ENCODE measurements around the gene OLFML3. TPM values are rescaled to one million over a fixed set of nuclear protein-coding genes. Genes with fewer than 3 reads are reported as not detected.

OLFML3 gene
- total and polyA plus RNA-seq, 2 of the 8 experiments (the other 6 are each of a cell fraction or from before 2014, with no cell fraction given): 56.0 to 72.3 TPM

DNA sequence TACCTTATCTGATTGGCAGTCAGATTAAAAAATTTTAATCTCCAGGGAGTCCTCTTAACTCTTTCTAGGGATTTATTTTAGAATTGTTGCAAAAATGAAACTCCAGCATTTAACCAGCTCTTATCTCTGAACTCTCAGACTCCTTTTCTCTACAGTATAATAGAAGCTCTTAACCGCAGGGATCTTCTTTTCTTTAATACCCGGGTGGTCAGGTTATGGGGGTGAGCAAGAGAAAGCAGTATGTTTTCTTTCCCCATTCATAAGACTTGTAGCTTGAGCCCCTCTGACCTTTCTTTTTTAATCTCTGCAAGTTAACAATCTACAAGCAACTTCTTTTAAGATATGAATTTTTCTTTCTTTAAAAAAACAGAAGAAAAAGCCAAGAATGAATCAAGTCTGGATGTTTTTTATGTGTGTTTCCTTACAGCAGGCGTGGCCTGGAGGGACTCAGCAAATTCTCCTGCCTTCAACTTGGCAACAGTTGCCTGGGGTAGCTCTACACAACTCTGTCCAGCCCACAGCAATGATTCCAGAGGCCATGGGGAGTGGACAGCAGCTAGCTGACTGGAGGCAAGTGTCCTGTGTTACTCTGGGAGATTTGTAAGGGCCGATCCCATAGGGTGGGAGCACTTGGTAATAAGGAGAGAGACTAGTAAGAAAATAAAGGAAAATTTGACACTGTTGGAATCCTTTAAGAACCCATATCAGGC, 13.4 kb upstream of the OLFML3 start (continued):
- TF ChIP-seq, protein P1, sequence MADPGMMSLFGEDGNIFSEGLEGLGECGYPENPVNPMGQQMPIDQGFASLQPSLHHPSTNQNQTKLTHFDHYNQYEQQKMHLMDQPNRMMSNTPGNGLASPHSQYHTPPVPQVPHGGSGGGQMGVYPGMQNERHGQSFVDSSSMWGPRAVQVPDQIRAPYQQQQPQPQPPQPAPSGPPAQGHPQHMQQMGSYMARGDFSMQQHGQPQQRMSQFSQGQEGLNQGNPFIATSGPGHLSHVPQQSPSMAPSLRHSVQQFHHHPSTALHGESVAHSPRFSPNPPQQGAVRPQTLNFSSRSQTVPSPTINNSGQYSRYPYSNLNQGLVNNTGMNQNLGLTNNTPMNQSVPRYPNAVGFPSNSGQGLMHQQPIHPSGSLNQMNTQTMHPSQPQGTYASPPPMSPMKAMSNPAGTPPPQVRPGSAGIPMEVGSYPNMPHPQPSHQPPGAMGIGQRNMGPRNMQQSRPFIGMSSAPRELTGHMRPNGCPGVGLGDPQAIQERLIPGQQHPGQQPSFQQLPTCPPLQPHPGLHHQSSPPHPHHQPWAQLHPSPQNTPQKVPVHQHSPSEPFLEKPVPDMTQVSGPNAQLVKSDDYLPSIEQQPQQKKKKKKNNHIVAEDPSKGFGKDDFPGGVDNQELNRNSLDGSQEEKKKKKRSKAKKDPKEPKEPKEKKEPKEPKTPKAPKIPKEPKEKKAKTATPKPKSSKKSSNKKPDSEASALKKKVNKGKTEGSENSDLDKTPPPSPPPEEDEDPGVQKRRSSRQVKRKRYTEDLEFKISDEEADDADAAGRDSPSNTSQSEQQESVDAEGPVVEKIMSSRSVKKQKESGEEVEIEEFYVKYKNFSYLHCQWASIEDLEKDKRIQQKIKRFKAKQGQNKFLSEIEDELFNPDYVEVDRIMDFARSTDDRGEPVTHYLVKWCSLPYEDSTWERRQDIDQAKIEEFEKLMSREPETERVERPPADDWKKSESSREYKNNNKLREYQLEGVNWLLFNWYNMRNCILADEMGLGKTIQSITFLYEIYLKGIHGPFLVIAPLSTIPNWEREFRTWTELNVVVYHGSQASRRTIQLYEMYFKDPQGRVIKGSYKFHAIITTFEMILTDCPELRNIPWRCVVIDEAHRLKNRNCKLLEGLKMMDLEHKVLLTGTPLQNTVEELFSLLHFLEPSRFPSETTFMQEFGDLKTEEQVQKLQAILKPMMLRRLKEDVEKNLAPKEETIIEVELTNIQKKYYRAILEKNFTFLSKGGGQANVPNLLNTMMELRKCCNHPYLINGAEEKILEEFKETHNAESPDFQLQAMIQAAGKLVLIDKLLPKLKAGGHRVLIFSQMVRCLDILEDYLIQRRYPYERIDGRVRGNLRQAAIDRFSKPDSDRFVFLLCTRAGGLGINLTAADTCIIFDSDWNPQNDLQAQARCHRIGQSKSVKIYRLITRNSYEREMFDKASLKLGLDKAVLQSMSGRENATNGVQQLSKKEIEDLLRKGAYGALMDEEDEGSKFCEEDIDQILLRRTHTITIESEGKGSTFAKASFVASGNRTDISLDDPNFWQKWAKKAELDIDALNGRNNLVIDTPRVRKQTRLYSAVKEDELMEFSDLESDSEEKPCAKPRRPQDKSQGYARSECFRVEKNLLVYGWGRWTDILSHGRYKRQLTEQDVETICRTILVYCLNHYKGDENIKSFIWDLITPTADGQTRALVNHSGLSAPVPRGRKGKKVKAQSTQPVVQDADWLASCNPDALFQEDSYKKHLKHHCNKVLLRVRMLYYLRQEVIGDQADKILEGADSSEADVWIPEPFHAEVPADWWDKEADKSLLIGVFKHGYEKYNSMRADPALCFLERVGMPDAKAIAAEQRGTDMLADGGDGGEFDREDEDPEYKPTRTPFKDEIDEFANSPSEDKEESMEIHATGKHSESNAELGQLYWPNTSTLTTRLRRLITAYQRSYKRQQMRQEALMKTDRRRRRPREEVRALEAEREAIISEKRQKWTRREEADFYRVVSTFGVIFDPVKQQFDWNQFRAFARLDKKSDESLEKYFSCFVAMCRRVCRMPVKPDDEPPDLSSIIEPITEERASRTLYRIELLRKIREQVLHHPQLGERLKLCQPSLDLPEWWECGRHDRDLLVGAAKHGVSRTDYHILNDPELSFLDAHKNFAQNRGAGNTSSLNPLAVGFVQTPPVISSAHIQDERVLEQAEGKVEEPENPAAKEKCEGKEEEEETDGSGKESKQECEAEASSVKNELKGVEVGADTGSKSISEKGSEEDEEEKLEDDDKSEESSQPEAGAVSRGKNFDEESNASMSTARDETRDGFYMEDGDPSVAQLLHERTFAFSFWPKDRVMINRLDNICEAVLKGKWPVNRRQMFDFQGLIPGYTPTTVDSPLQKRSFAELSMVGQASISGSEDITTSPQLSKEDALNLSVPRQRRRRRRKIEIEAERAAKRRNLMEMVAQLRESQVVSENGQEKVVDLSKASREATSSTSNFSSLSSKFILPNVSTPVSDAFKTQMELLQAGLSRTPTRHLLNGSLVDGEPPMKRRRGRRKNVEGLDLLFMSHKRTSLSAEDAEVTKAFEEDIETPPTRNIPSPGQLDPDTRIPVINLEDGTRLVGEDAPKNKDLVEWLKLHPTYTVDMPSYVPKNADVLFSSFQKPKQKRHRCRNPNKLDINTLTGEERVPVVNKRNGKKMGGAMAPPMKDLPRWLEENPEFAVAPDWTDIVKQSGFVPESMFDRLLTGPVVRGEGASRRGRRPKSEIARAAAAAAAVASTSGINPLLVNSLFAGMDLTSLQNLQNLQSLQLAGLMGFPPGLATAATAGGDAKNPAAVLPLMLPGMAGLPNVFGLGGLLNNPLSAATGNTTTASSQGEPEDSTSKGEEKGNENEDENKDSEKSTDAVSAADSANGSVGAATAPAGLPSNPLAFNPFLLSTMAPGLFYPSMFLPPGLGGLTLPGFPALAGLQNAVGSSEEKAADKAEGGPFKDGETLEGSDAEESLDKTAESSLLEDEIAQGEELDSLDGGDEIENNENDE (IDR thresholded peaks at IDR 0.05; ENCODE audit: insufficient replicate concordance, low read length): no peak
- no peak for TF ChIP-seq POLR2AphosphoS5 (IDR thresholded peaks at IDR 0.05; ENCODE audit: low read depth, low read length)
- no peak for TF ChIP-seq CREB1 (IDR thresholded peaks at IDR 0.05)
- TF ChIP-seq TAF1 (IDR thresholded peaks at IDR 0.05; ENCODE audit: low read depth, low read length): no peak
- TF ChIP-seq RXRA (IDR thresholded peaks at IDR 0.05; ENCODE audit: insufficient read depth, low read depth, low read length): no peak
- no peak for TF ChIP-seq SUZ12 (IDR thresholded peaks at IDR 0.05; ENCODE audit: low read length)
- TF ChIP-seq, protein P2, sequence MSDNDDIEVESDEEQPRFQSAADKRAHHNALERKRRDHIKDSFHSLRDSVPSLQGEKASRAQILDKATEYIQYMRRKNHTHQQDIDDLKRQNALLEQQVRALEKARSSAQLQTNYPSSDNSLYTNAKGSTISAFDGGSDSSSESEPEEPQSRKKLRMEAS (IDR thresholded peaks at IDR 0.05): no peak
- TF ChIP-seq, protein P3, sequence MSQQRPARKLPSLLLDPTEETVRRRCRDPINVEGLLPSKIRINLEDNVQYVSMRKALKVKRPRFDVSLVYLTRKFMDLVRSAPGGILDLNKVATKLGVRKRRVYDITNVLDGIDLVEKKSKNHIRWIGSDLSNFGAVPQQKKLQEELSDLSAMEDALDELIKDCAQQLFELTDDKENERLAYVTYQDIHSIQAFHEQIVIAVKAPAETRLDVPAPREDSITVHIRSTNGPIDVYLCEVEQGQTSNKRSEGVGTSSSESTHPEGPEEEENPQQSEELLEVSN (IDR thresholded peaks at IDR 0.05): no peak

All from H1 (cell line).